Panc1 (cell line): ENCODE data around the gene ACOXL. TPM values are rescaled to one million over a fixed set of nuclear protein-coding genes. Genes with fewer than 3 reads are reported as not detected.

Experiments
- ATAC-seq: fragments of 200-7000 bp; cut with Tn5 transposase; 2 replicates; pipeline ENCODE4 v1.9.1; 2020; ENCODE audit warnings: mild to moderate bottlenecking, moderate library complexity
- BruUV-seq: library from RNA; stranded (reverse); fragments of 400-500 nt; replicated peaks from 2 replicates; lab custom pipeline; 2021; lab: Mats Ljungman, UMichigan
- CTCF ChIA-PET: fragments of 300-600 bp; sonication (Branson Sonifier 250); formaldehyde crosslinking; loops from one replicate; lab custom pipeline; 2022; ENCODE audit warnings: antibody characterized with exemption; lab: Charles Lee
- POLR2A ChIA-PET: fragments of 300-600 bp; sonication (Branson Sonifier 250); formaldehyde crosslinking; loops from one replicate; lab custom pipeline; 2022; ENCODE audit warnings: antibody characterized with exemption; lab: Charles Lee
- DNase-seq: peaks from one replicate; pipeline ENCODE4 v3.0.0-alpha.2; 2010; ENCODE audit warnings: low read depth, low spot score
- H3K27ac ChIP-seq: 2 replicates; pipeline ENCODE4 v1.5.1; 2011; ENCODE audit warnings: mild to moderate bottlenecking, low read length, inconsistent platforms
- H3K27me3 ChIP-seq: fragments of 200-500 bp; sonication (Bioruptor generic); 2 replicates; pipeline ENCODE4 v1.6.0; 2014; ENCODE audit warnings: low read length, inconsistent platforms; ENCODE audit not compliant: control insufficient read depth, insufficient read depth
- H3K36me3 ChIP-seq: fragments of 200-500 bp; sonication (Bioruptor generic); 2 replicates; pipeline ENCODE4 v1.5.1; 2014; ENCODE audit warnings: inconsistent platforms, mild to moderate bottlenecking, low read length, moderate library complexity; ENCODE audit not compliant: control insufficient read depth, insufficient read depth
- H3K4me1 ChIP-seq: 2 replicates; pipeline ENCODE4 v1.5.1; 2011; ENCODE audit warnings: inconsistent platforms, mild to moderate bottlenecking, low read length, moderate library complexity; ENCODE audit not compliant: control insufficient read depth, insufficient read depth
- H3K4me3 ChIP-seq, 2 experiments: 2 replicates each; pipeline ENCODE4 v1.5.1; 2011 to 2012; ENCODE audit warnings: low read depth in 2 of 2, low read length in 2 of 2, mild to moderate bottlenecking in 2 of 2, inconsistent platforms in 1 of 2, moderate library complexity in 1 of 2
- H3K9me3 ChIP-seq: fragments of 200-500 bp; sonication (Bioruptor generic); 2 replicates; pipeline ENCODE4 v1.5.1; 2014; ENCODE audit warnings: low read depth, mild to moderate bottlenecking, inconsistent platforms, low read length, moderate library complexity; ENCODE audit not compliant: control insufficient read depth, insufficient read depth
- POLR2AphosphoS5 ChIP-seq: IDR thresholded peaks from 2 replicates; pipeline ENCODE4 v1.6.1; 2012; ENCODE audit warnings: mild to moderate bottlenecking, low read depth, low read length, moderate library complexity
- REST ChIP-seq, 2 experiments: IDR thresholded peaks; 2 replicates each; pipeline ENCODE4 v1.6.1; 2011 to 2012; ENCODE audit warnings: low read depth in 2 of 2, control low read depth in 1 of 2, low read length in 1 of 2, mild to moderate bottlenecking in 1 of 2, moderate library complexity in 1 of 2; ENCODE audit not compliant: insufficient read depth in 1 of 2
- SIN3A ChIP-seq: IDR thresholded peaks from 2 replicates; pipeline ENCODE4 v1.6.1; 2012; ENCODE audit warnings: low read depth, mild to moderate bottlenecking, low read length, moderate library complexity, borderline replicate concordance; ENCODE audit not compliant: insufficient read depth
- TCF7L2 ChIP-seq: IDR thresholded peaks from 2 replicates; pipeline ENCODE4 v1.6.1; 2011; ENCODE audit warnings: mild to moderate bottlenecking, low read depth, low read length, inconsistent platforms
- in situ Hi-C: cut with HindIII; loops from 2 replicates; pipeline ENCODE4 v1.10.0; 2016; ENCODE audit warnings: low sequenced_read_pairs, low pct_unique_long_range_greater_than_20kb
- intact Hi-C: fragments of 100-400 bp; cut with micrococcal nuclease; formaldehyde crosslinking; loops from one replicate; pipeline ENCODE4 v1.10.0; 2022; ENCODE audit not compliant: unreplicated experiment
- total RNA-seq: library from RNA; stranded (reverse); gene quantifications from one replicate; pipeline ENCODE4 v1.2.1, GENCODE V29; 2021; ENCODE audit not compliant: unreplicated experiment
- TF ChIP-seq, protein P1 (sequence below): fragments of 450-650 bp; IDR thresholded peaks from 2 replicates; pipeline ENCODE4 v1.5.1; 2017; ENCODE audit warnings: mild to moderate bottlenecking

The ACOXL gene
- total RNA-seq, 1 experiment from 2014 or later, result 4.9 TPM

DNA sequence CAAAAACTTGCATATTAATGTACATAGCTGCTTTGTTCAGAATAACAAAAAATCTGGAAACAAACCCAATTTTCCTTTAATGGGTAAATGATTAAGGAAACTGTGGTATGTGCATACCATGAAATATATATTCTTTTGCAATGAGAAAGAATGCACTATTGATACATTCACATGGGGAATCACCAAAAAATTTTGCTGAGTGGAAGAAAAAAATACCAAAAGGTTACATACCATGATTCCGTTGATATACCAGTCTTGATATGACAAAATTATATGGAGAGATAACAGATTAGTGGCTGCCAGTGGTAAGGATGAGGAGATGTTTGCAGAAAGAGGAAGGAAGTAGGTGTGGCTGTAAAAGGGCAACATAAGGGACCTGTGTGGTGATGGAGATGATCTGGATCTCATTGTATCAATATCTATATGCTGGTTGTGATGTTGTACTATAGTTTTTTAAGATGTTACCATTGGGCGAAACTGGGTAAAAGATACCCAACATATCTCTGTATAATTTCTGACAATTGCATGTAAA, 333.8 kb downstream of the ACOXL start:
- TF ChIP-seq SIN3A (no peak), REST (IDR thresholded peaks at IDR 0.05; ENCODE audit: insufficient read depth in 1 of 2, low read depth in 2 of 2, low read length in 1 of 2) (no peak), TCF7L2 (no peak), POLR2AphosphoS5 (no peak)
- TF ChIP-seq, protein P1, sequence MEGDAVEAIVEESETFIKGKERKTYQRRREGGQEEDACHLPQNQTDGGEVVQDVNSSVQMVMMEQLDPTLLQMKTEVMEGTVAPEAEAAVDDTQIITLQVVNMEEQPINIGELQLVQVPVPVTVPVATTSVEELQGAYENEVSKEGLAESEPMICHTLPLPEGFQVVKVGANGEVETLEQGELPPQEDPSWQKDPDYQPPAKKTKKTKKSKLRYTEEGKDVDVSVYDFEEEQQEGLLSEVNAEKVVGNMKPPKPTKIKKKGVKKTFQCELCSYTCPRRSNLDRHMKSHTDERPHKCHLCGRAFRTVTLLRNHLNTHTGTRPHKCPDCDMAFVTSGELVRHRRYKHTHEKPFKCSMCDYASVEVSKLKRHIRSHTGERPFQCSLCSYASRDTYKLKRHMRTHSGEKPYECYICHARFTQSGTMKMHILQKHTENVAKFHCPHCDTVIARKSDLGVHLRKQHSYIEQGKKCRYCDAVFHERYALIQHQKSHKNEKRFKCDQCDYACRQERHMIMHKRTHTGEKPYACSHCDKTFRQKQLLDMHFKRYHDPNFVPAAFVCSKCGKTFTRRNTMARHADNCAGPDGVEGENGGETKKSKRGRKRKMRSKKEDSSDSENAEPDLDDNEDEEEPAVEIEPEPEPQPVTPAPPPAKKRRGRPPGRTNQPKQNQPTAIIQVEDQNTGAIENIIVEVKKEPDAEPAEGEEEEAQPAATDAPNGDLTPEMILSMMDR, result no peak
- ChIA-PET POLR2A (no interaction called here), CTCF (no interaction called here)
- no TSS peak for BruUV-seq
- Histone ChIP-seq H3K27me3 (no peaks in the 10 kb centered on the region), H3K4me1 (peaks cover 1% of the 10 kb centered on the region), H3K36me3 (no peaks in the 10 kb centered on the region), H3K9me3 (no peaks in the 10 kb centered on the region), H3K27ac (no peak overlapping the region), H3K4me3 (no peak overlapping the region)
- intact Hi-C loops (no loop called here), in situ Hi-C loops (no loop called here)
- no peak for ATAC-seq
- DNase-seq, result no peak

DNA sequence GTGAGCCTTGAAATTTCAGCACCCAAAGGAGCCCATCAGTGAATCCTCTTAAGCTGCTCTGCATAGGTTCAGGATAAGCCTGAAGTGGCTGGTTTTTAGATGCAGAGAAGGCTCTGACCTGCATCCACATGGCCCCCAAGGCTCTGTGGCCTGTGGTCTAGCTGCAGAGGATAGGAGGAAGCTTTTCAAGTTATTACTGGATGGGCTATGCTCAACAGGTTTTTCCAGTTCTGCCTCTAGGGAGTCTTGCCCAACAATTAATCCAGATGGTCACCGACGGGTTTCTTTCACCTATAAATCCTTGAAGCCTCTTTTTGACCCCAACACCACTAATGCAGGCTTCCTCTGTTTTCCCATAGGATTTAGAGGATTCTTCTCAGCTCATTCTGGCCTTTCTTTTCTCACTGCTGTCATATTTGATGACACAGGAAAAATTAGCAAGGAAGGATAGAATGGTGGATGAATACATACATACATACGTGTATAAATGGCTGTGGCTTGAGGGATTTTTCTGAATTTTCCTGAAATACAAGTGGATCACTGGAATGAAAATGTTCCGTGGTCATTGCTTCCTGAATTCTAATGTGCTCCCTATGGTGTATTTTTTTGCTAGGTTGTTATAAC, 336.2 kb downstream of the ACOXL start:
- Histone ChIP-seq H3K4me1 (peaks cover 14% of the 10 kb centered on the region), H3K4me3 (no peak overlapping the region), H3K9me3 (peaks cover 4% of the 10 kb centered on the region; the same call in 1 of the 2 replicates), H3K27ac (no peak overlapping the region), H3K36me3 (no peaks in the 10 kb centered on the region), H3K27me3 (no peaks in the 10 kb centered on the region)
- no TSS peak for BruUV-seq
- ChIA-PET POLR2A (no interaction called here), CTCF (no interaction called here)
- no peak for ATAC-seq
- in situ Hi-C loops, result no loop called here
- no peak for DNase-seq
- intact Hi-C loops, result no loop called here
- TF ChIP-seq POLR2AphosphoS5 (no peak), SIN3A (no peak), REST (IDR thresholded peaks at IDR 0.05; ENCODE audit: insufficient read depth in 1 of 2, low read depth in 2 of 2, low read length in 1 of 2) (no peak), TCF7L2 (no peak)
- TF ChIP-seq, protein P1, result no peak
